Ectodermal cell (in vitro differentiated cells): ENCODE measurements around the gene NFE2L1.
"Not testable (repeated sequence)": the region's sequence is repeated elsewhere in the genome, so short reads cannot be mapped to it uniquely, and the experiment has no call there.

ENCODE experiments used
- H3K27ac ChIP-seq: 2 replicates; pipeline ENCODE4 v1.7.0; 2013; ENCODE audit warnings: mild to moderate bottlenecking, low read depth, low read length; ENCODE audit not compliant: insufficient read depth, poor library complexity, severe bottlenecking
- H3K27me3 ChIP-seq: 2 replicates; pipeline ENCODE4 v1.7.0; 2013; ENCODE audit warnings: mild to moderate bottlenecking, low read length; ENCODE audit not compliant: insufficient read depth, control insufficient read depth, poor library complexity, severe bottlenecking
- H3K36me3 ChIP-seq: one replicate; pipeline ENCODE4 v1.7.0; 2013; ENCODE audit warnings: low read length; ENCODE audit not compliant: control insufficient read depth, insufficient read depth
- H3K4me1 ChIP-seq: one replicate; pipeline ENCODE4 v1.7.0; 2013; ENCODE audit warnings: low read length; ENCODE audit not compliant: control insufficient read depth, insufficient read depth
- H3K4me3 ChIP-seq: 2 replicates; pipeline ENCODE4 v1.7.0; 2013; ENCODE audit warnings: low read depth, low read length, control low read depth; ENCODE audit not compliant: insufficient read depth
- H3K9me3 ChIP-seq: 2 replicates; pipeline ENCODE4 v1.7.0; 2013; ENCODE audit warnings: mild to moderate bottlenecking, low read length, moderate library complexity; ENCODE audit not compliant: control insufficient read depth
- WGBS, 2 experiments: methylation state at CpG; one replicate each; pipeline ENCODE4 v1.1.7; 2013; ENCODE audit warnings: missing lambda C conversion rate in 2 of 2; 5-methylcytosine and 5-hydroxymethylcytosine counted together

Gene NFE2L1

GRCh38 chr17:48006936-48007709 lies 41.0 kb upstream of the NFE2L1 start:
- no peaks in the 10 kb centered on the region for H3K36me3 ChIP-seq
- 87 to 92% methylated on average over 12 of the region's 12 CpGs for WGBS, 2 experiments
- peaks cover 63% of the 10 kb centered on the region for H3K4me1 ChIP-seq
- H3K27me3 ChIP-seq = no peaks in the 10 kb centered on the region
- H3K27ac ChIP-seq = no peak overlapping the region
- H3K9me3 ChIP-seq = no peaks in the 10 kb centered on the region
- H3K4me3 ChIP-seq = no peak overlapping the region

- 97 to 100% methylated on average over 2 of the region's 3 CpGs for WGBS, 2 experiments
- Histone ChIP-seq H3K4me1 (peaks cover 58% of the 10 kb centered on the region), H3K36me3 (no peaks in the 10 kb centered on the region), H3K27ac (no peak overlapping the region), H3K9me3 (no peaks in the 10 kb centered on the region), H3K4me3 (no peak overlapping the region), H3K27me3 (no peaks in the 10 kb centered on the region)
Measured at GRCh38 chr17:48010193-48010592, 38.0 kb upstream of the NFE2L1 start.

DNA sequence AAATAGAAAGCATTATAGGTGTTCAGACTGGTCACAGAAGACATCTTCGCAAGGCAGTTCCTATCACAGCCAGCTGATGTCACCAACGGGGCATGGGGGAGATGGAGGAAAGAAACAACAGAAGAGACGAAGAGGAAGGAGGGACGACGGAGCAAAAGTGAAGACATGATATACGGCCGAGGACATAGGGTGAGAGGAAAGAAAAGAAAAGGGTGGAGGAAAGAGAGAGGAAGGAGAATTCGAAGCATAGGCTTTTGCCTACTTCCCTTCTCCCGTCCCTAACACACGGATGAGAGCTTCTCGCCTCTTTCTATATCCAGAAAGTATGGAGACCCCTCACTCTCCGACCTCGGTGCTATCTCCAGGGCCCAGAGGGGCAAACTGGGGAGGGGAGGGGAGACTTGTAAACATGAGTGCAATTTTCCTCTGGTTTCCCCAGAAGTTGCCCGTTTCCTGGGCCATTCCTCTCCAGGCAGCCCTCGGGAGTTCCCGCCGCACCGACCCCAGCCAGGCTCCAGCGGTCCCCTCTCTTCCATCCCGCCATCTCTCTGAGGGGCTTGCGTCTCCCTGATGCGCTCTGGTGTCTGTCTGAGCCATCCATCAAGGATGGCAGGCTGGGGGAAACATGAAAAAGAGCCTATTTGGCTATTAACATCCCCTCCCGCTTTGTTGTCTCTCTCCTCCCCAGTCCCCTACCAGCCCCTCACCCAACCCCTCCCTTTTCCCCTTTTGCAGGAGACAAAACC lies 36.6 kb upstream of the NFE2L1 start:
- H3K4me1 ChIP-seq = peaks cover 59% of the 10 kb centered on the region
- no peaks in the 10 kb centered on the region for H3K27me3 ChIP-seq
- H3K9me3 ChIP-seq = no peaks in the 10 kb centered on the region
- 5 to 6% methylated on average over 22 to 23 of the region's 23 CpGs for WGBS, 2 experiments
- peak overlapping the region; percentile 38 for H3K4me3 ChIP-seq
- no peaks in the 10 kb centered on the region for H3K36me3 ChIP-seq
- H3K27ac ChIP-seq = peak overlapping the region; percentile 92

GRCh38 chr17:48012151-48012520 lies 36.0 kb upstream of the NFE2L1 start:
- no peaks in the 10 kb centered on the region for H3K36me3 ChIP-seq

GRCh38 chr17:48012654-48013053 lies 35.5 kb upstream of the NFE2L1 start:
- 49% methylated on average over 5 of the region's 5 CpGs for WGBS, 2 experiments

More at GRCh38 chr17:48012151-48012520, 36.0 kb upstream of the NFE2L1 start:
- H3K4me3 ChIP-seq = peak overlapping the region; percentile 38
- H3K27me3 ChIP-seq = no peaks in the 10 kb centered on the region
- H3K27ac ChIP-seq = peak overlapping the region; percentile 92
- H3K9me3 ChIP-seq = no peaks in the 10 kb centered on the region
- peaks cover 57% of the 10 kb centered on the region for H3K4me1 ChIP-seq
- 0 to 1% methylated on average over 34 of the region's 34 CpGs for WGBS, 2 experiments

GRCh38 chr17:48013876-48014594 lies 34.1 kb upstream of the NFE2L1 start:
- Histone ChIP-seq H3K27me3 (no peaks in the 10 kb centered on the region), H3K4me1 (peaks cover 60% of the 10 kb centered on the region), H3K27ac (peak overlapping the region; percentile 77), H3K9me3 (no peaks in the 10 kb centered on the region), H3K36me3 (no peaks in the 10 kb centered on the region), H3K4me3 (no peak overlapping the region)
- 37% methylated on average over 6 of the region's 6 CpGs for WGBS, 2 experiments

More at GRCh38 chr17:48012654-48013053, 35.5 kb upstream of the NFE2L1 start:
- Histone ChIP-seq H3K36me3 (no peaks in the 10 kb centered on the region), H3K9me3 (no peaks in the 10 kb centered on the region), H3K27me3 (no peaks in the 10 kb centered on the region), H3K4me3 (no peak overlapping the region), H3K27ac (peak overlapping the region; percentile 78), H3K4me1 (peaks cover 55% of the 10 kb centered on the region)

- H3K36me3 ChIP-seq = no peaks in the 10 kb centered on the region
- WGBS, 2 experiments = 59 to 69% methylated on average over 8 of the region's 8 CpGs
- no peaks in the 10 kb centered on the region for H3K27me3 ChIP-seq
- H3K27ac ChIP-seq = peak overlapping the region; percentile 77
- peaks cover 60% of the 10 kb centered on the region for H3K4me1 ChIP-seq
- no peak overlapping the region for H3K4me3 ChIP-seq
- H3K9me3 ChIP-seq = no peaks in the 10 kb centered on the region
Measured at GRCh38 chr17:48014595-48015111, 33.5 kb upstream of the NFE2L1 start.

GRCh38 chr17:48016112-48016511 lies 32.0 kb upstream of the NFE2L1 start:
- H3K27me3 ChIP-seq = no peaks in the 10 kb centered on the region
- H3K36me3 ChIP-seq = no peaks in the 10 kb centered on the region
- no peaks in the 10 kb centered on the region for H3K9me3 ChIP-seq
- no peak overlapping the region for H3K27ac ChIP-seq
- WGBS, 2 experiments = 87 to 88% methylated on average over 2 of the region's 2 CpGs
- H3K4me1 ChIP-seq = peaks cover 56% of the 10 kb centered on the region
- H3K4me3 ChIP-seq = no peak overlapping the region

DNA sequence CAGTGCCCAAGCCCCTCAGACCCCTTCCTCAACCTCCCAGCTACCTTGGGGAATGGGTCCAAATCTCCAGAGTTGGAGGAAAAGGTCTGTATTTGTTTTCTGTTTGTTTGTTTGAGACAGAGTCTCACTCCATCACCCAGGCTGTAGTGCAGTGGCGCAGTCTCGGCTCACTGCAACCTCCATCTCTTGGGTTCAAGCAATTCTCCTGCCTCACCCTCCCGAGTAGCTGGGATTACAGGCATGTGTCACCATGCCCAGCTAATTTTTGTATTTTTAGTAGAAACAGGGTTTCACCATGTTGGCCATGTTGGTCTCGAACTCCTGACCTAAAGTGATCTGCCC lies 30.4 kb upstream of the NFE2L1 start:
- H3K27me3 ChIP-seq, H3K27ac ChIP-seq, H3K36me3 ChIP-seq, H3K9me3 ChIP-seq, H3K4me3 ChIP-seq: not testable (repeated sequence)
- WGBS, 2 experiments = 93 to 97% methylated on average over 4 of the region's 4 CpGs
- peaks cover 46% of the 10 kb centered on the region for H3K4me1 ChIP-seq

DNA sequence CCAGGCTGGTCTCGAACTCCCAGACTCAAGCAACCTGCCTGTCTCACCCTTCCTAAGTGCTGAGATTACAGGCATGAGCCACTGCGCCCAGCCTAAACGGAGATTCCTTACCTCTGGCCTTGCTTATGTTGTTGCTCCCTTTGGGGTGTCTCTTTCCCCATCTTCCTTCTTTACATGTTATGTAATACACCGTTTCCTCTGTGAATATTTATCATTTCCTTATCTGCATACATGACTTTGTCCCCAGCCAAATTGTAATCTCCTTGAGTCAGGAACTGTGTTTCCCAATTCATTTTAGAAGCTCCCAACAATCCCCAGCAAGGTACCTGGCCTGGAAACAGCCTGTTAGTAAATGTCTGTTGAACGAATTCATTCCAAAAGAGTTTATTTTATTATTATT lies 26.2 kb upstream of the NFE2L1 start:
- H3K27me3 ChIP-seq = peaks cover 20% of the 10 kb centered on the region
- no peaks in the 10 kb centered on the region for H3K9me3 ChIP-seq
- no peaks in the 10 kb centered on the region for H3K36me3 ChIP-seq
- no peak overlapping the region for H3K4me3 ChIP-seq
- H3K27ac ChIP-seq = no peak overlapping the region
- H3K4me1 ChIP-seq = peaks cover 34% of the 10 kb centered on the region
- WGBS, 2 experiments = 95 to 96% methylated on average over 5 of the region's 5 CpGs
